HG03280 (cell line): ENCODE results near the gene AKAP6.

ENCODE experiments used
- ATAC-seq: cut with Tn5 transposase; IDR thresholded peaks from one replicate; pipeline ENCODE4 v1.9.1; 2021; ENCODE audit warnings: mild to moderate bottlenecking, moderate library complexity; ENCODE audit not compliant: unreplicated experiment

AKAP6 gene

DNA sequence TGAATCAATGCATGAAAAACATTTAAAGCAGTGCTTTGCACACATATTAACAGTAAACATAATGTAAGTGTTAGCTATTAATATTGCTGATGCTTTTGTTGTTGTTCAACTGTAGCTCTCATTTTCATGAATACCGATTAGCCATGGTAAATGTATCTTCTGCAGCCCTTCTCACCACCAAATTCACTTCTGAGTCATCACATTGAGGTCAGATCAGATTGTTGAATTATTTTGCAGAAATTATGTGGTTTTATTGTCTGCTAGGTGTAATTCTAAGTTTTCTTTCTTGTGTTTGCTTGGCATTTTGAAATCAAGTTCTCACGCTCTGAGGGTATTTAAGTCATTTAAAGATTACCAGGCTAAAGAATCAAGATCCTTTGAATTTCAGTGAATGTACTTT lies 74.6 kb downstream of the AKAP6 start:
- no peak for ATAC-seq

DNA sequence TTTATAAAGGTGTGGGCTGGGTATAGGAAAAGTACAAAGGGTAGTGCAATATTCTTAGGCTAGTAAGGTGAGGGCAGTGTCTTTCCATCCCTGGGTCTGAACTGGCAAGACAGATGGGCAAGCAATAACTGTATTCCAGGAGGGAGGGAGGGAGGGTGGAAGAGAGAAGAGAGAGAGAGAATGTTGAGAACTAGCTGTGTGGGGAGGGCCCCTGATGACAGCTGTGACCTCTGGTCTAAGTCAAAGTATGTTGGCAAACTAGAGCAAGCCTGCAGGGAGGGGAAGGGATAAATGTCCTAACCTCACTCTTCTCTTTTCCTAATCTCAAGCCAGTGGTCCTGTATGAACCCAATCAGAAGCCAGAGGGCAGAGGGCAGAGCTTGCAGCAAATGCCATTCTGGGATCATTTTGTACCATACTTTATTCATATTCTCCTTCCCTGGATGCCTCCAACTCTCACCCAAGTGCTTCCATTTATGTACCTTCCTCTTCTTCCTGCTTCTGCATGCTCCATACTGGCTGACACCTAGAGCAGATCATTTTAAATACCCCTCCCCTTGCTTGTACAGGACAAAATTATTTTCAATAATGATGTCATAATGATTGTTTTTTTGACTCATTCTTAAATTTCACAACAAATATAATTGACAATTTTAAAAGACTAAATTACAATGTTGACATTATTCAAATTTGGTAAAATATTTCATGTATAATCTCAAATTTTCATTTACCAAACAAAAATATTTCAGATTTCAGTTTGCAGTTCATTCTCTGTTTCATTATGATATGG lies 75.9 kb downstream of the AKAP6 start:
- no peak for ATAC-seq

DNA sequence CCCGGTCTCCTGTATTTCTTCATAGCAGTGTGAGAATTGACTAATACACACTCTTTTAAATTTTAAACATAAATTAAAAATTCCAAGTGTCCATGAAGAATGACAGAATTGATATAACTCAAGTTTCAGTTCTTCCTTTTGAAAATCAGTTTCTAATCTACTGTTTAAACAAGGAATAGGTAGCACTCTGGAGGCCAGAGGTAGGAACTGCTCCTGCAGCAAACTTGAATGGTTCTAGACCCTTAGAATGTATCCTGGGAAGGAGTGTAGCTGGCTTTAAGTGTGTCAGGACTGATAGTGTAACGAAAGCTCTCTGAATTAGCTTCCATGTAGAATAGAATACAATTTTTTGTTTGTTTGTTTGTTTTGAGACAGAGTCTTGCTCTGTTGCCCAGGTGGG lies 76.8 kb downstream of the AKAP6 start:
- no peak for ATAC-seq

DNA sequence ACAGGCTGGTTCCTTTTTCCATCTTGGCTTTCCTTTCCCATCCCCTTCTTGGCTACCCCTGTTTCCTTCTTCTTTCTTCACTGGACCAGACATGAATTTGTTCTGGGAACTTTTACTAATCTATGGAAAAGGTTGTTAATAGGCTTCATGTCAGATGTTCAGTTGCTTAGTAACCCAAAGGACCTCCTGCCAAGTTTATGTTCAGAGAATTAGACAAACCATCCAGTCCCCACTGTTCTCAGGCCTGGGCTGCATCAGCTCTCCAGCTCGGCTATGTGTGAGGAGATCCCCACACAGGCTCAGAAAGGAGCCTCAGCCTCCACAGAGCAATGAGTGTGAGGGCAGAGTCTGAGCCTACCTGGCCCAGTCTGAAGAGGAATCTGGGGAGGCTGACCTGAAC lies 78.0 kb downstream of the AKAP6 start:
- no peak for ATAC-seq

DNA sequence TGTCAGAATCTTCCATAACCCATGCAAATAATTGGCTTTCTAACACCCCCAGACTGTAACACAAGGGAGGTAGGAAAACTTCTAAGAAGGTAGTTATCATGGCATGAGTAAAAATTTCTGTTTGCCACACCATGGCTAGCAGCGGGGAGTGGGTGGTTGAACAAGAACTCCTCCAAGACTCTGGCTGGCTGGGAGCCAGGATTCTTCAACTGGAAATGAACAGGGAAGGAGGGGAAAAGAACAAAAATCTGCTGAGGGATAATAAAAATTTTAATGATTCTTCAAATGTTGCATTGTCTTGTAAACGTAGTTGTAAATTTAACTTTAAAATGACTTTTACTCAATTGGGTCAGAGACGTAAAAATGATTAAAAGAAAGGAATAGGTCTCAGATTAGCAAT lies 78.9 kb downstream of the AKAP6 start:
- ATAC-seq: no peak

DNA sequence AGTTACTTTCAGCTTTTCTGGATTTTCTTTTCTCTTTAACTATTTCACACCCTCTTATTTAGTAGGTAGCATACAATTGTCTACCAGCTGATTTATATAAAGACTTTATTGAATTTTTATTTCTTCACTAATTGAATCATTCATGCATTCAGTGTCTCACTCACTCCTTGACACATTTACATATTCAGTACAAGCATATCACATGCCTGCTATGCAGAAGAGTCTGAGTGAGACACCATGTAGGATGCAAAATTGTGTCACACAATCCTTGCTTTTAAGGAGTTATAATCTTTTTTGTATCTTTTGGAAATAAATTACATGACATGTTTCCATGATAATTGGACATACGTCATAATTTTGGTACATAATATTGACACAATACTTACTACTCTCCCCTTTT lies 83.0 kb downstream of the AKAP6 start:
- no peak for ATAC-seq

DNA sequence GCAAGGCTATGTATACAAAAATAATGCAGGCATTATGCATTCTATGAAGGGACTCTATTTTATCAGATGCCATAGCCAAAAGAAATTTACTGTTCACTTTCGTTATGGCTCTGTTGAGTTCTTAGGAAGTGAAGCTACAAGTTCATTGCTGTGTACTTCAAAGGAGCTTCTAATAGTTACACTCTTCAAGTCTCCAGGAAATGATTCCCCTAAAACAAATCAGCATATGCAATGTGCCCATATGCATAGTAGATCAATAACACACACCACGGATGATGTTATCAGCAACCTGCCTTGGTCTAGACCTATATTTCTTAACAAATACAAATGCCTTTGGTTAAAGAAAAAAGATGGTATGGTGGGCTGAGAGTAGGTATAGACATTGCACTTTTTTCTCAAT lies 83.4 kb downstream of the AKAP6 start:
- ATAC-seq: no peak

DNA sequence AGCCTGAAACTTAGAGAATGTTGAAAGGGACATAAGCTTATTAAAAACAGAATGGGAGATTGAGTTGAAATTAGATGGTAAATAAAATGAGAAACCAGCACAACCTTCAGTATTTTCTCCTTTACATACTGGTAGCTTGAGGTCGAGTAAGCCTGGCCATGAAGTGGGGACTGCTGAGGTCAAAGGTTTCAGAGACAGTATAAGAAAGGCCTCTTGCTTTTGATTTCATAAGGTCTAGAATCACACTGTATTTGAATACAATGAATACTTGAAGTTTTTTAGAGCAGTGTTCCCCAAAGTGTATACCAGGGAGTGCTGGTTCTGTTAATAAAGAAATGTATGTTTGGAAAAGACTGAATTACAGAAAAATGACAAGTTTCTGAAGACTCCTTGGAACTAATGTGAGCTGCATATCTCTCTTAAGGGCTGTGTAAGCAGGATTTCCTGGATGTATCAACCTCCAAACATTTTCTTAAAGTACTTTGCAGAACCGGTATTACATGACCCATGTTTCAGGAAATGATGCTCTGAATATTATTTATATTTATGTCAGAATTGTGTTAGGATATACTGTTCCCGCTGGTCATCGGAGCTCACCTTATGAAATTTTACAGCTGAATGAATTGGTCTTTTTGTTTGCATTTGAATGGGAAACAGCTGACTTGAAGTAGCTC lies 85.0 kb downstream of the AKAP6 start:
- ATAC-seq: no peak

DNA sequence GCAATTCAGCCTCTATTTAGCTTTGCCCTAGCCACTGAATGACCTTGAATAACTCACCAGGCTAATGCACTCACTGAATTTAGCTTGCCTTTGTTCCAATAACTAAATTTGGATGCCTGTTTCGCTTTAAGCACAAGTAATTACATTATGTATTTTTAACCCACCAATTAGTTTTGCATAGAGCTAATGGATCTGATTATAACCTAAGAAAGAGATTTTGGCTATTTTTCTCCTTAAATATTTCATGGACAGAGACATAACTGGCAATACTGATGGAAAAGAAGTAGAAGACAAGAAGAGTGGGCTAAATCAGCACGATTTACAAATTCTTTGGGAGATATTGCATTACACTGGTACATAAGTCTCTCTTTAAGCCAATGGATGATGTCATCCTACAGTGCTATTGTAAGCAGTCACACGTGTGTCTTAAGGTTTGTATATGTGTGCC lies 85.7 kb downstream of the AKAP6 start:
- no peak for ATAC-seq

DNA sequence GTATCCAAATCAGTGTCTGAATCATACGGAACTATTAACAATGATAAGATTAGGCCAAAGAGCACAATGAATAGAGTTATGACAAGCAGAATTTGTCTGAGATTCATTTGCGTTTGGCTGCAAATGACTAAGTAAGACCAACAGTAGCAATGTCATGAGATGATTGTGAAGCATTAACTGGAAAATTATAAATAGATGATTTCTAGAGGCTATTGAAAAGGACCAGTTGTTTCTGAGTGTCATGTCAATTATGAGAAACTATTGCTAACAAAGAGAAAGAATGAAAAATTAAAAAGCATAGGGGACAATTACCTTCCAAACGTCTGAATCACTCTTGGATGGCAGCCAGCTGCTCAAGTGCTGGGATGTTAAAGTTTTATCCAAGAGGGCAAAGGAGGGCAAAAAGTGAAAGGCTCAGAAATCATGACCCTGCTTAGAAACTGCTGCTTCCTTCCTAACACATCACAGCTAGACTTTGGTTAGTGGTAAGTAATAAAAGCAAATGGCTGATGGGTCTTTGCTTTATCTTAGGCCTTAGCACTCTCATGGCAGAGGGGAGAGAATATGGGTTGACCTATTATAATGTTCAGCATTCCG lies 89.0 kb downstream of the AKAP6 start:
- ATAC-seq: no peak

DNA sequence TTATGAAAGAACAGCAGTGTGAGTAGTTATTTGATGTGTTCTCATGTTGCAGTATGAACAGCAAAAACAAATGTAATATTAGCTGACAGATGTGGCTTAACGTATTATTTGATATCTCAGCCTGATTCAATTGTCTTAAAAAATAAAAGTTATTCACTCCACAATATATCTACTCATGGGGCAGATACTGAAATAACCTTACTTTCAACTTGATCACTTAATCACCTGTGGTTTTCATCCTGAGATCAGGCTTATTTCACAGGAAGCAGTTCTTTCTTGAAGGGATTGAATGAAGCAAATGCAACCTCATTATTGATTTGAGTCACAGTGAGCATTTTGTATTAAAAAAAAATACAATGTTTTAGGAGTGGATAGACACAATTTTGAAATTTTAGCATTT lies 90.3 kb downstream of the AKAP6 start:
- no peak for ATAC-seq

DNA sequence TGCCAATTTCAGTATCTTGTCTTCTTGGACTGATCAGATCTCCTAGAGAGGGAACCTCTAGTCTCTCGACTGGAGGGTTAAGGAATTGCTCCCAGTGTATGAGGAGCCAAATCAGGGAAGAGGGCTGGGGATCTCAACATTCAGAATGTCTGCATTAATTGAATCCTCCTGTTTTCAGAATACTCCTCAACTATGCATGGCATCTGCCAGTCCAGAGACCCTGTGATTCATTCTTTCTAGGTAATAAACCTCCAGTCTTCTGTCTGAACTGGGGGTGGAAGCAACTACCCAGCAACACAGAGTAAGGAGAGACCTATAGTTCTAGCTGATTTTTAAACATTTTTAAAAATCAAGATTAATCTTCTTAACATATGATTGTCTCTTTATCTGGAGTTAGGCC lies 92.7 kb downstream of the AKAP6 start:
- ATAC-seq: no peak

DNA sequence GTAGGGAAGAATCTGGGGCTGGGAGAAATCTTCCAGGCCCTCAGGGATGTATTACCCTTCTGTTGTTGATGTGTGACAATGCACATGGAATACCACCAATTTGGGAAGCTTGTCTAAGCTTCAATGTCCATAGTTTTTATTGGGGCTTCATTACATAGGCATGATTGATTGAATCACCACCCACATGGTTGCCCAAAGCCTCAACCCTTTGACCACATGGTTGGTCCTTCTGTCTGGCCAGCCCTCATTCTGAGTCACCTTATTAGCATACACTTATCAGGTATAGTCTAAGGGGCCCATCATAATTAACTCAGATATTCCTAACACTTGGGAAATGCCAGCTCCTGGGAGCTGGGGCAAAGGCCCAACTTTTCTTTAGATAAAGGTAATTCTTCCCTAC lies 93.3 kb downstream of the AKAP6 start:
- no peak for ATAC-seq

DNA sequence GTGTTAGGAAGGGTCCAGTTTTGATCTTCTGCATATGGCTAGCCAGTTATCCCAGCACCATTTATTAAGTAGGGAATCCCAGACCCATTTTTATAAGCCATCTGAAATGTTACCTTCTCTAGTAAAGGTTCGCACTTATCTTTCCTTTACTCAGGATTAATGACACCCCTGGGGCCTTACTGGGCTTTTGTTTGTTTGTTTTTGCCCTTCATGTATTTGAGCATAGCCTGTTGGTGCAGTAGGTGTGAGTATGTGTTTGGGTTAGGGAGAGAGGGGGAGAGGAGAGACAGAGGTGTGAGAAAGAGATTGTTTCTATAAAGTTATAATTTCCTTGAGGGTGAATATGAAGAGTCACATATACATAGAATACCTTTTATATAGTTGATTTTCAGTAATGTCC lies 96.9 kb downstream of the AKAP6 start:
- ATAC-seq: no peak

DNA sequence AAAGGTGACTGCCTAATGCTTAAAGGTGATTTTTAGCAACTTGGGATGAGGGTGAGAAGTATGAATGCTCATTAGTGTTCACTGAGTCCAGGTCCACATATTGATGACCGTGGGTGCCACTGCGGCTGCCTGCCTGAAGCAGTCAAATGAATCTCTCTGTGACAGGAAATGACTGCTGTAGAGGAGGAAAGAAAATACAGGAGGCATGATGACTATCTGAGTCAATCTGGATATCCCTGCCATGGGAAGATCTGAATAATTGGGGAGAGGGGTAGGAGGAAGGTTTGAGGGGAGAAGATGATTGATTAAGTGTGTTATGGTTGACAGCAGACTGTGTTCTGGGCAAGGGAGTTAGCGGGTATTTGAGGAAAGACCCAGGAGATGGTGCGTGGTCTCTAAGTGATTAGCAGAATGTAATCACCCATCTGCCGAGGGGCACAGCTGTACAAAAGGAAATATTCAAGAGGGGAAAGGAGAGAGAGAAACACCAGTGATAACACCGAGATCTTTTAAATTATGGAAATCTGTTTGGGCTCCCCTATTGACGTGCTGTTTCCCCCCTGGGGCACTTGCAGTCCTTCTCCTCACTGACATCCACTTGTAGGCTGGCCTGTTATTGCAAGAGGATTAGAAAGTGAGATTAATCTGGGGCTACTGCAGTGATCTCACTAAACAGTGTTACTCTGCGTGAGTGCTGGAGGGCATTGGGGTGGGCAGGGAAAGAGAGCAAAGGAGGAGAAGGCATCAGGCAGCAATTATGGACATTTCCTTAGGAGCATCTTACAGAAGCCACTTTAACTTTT lies 97.7 kb downstream of the AKAP6 start:
- no peak for ATAC-seq

DNA sequence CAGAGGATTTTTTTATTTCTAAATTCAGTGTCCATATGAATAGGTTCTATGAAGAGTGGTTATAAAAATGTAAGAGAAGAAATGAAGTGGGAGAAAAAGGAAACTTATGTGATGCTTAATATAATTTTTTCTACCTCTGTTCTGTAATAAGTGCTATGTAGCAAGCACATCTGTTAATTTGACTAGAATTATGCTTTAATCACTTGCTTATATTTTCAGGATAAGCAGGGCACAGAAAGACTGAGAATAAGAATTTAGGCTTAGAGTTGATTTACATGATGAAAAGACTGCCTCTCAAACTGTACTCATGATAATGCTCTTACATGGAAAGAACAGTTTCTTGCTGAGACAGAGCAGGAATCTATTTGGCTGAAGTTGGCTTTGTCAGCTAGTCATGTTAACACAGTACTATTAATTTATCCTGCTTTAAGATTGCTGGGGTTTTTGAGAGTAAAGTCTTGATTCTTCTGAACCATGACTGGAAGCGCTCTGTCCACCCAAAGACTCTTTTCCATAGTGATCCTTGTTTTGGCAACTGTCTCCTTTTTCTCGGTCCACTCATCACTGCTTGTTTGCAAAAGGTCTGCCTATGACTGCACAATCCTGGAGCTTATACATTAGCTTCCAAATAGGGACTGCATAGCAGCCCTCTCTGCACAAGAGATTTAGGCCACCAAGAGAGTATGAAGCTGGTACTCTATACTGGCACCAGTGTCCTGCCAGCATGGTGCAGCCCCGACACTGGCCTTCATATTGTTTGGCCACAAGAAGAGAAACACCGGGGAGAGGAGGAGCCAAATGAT lies 98.8 kb downstream of the AKAP6 start:
- no peak for ATAC-seq

DNA sequence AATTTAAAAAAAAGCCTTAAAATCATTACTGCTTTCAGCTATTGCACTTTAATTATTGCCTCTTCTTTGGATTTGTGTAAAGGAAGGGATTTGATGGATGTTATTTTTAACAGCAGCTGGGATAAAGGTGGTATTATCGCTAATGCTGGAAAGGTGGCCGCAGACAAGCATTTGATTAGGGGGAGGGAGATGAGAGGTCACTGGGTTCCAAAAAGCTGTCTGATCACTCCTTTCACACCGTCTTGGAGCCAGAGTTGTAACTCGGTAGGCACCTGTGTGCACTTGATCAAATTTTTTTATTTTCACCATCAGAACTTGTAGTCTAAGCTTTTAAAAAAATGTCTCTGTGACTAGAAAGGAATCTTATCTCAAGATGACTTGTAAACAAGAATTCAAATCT lies 99.8 kb downstream of the AKAP6 start:
- ATAC-seq: no peak

DNA sequence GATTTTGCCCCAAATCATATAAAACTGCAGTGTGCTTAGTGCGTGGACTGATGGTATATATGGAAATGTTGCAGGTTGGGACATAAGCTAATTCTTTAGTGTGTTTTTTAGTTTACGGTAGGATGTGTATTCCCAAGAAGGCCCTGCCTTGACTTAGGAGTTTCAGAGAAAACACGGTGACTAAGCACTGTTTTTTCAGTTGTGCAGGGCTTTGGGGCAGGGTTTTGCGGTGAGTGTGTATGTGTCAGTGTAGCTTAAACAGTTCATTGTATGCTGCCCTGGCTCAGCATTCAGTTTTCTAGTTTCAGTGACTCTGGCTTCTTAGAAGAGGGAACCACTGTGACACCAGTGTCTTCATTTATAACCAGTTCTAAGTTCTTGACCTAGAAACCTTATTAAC lies 101.2 kb downstream of the AKAP6 start:
- ATAC-seq: no peak

DNA sequence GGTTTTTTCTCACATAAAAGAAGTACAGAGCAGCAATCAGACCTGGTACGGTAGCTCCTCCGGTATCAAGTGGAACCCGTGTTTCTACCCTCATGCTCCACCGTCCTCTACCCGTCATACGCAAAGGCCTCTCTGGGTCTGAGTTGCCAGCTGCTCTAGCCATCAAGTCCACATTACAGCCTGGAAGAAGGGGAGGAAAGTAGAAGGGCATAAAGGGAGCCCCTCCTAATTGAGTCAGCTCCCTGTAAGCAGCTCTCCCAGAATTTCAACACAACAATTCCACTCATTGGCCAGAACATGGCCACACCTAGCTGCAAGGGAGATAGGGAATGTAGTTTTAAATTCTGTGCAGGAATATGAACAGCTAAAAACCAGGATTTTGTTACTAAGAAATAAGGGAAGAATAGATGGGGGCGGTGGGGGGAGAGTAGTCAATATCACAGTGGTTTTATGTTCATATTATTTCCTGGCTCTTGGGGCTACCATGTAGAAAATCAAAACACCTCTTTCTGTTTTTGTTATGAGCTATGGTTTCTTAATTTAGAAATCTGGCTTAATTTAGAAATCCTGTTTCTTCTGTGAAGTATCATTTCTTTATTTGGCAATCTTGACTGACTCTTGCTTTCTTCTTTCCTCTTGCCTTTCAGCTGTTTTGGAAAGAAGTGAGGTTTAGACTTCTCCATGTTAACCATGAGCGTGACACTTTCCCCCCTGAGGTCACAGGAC lies 103.9 kb downstream of the AKAP6 start:
- no peak for ATAC-seq

DNA sequence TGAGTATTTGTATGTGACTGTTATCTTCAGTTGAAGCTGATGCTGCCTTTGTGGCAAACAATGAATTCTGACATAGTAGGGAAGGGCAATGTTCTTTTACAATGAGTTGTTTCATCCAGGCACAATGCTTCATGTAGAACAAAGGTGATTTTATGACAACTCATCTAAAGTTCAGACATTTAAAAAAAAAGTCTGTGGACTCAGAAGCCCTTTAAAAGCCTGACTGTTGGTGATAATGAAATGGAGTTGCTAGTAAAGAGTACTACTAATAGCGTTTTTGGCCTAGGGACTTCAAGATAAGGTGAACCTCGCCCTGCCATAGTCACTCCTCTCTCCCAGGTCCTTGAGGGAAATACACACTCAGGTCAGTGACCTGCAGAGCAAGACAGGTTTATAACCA lies 105.1 kb downstream of the AKAP6 start:
- ATAC-seq: no peak
